B cell (primary cell): Measurements from ENCODE around the gene IL9.

Experiments used
- EZH2 ChIP-seq: IDR thresholded peaks from 2 replicates; pipeline ENCODE4 v1.6.1; 2012; ENCODE audit warnings: borderline replicate concordance, low read depth, mild to moderate bottlenecking, moderate library complexity, low read length; ENCODE audit not compliant: insufficient read depth, poor library complexity, severe bottlenecking
- TF ChIP-seq, protein P1 (sequence below): fragments of 200-600 bp; IDR thresholded peaks from one replicate; pipeline ENCODE4 v1.8.0; 2022; ENCODE audit warnings: antibody characterized with exemption, mild to moderate bottlenecking

DNA sequence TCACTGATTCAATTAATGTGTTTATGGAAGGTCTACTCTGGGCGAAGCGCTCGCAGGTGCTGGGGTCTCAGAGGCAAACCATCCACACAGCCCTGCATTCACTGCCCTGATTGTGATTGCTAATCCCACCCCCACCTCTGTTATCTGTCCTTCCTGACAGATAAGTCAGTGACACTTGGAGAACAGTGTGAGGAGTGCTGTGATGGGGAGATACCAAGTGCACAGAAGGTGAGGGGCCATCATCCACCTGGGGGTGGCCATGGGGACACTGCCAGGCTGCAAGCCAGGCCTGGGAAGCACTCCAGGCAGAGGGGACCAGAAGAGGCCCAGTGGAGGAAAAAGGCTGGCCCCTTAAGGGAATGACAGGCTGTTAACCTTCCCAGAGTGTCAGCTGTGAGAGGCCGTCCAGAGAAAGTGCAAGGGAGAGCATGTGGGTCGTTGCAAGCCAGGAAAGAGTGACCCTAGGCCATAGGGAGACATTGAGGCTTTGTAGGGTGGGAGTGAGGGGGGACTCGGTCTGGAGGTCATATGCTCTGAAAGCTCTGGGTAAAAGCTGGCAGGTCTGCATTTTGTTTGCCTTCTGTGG, 18.0 kb downstream of the IL9 start:
- TF ChIP-seq, protein P1, sequence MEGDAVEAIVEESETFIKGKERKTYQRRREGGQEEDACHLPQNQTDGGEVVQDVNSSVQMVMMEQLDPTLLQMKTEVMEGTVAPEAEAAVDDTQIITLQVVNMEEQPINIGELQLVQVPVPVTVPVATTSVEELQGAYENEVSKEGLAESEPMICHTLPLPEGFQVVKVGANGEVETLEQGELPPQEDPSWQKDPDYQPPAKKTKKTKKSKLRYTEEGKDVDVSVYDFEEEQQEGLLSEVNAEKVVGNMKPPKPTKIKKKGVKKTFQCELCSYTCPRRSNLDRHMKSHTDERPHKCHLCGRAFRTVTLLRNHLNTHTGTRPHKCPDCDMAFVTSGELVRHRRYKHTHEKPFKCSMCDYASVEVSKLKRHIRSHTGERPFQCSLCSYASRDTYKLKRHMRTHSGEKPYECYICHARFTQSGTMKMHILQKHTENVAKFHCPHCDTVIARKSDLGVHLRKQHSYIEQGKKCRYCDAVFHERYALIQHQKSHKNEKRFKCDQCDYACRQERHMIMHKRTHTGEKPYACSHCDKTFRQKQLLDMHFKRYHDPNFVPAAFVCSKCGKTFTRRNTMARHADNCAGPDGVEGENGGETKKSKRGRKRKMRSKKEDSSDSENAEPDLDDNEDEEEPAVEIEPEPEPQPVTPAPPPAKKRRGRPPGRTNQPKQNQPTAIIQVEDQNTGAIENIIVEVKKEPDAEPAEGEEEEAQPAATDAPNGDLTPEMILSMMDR: no peak
- no peak for TF ChIP-seq EZH2
